ENCODE data around the gene S100A10. TPM values are rescaled to one million over a fixed set of nuclear protein-coding genes. Genes with fewer than 3 reads are reported as not detected.
A peak's percentile ranks its signal among the peaks of the same experiment; 100 is the strongest.

S100A10 gene
- total and polyA plus RNA-seq, 8 donors: 415 to 1,250 (median 549) TPM

DNA sequence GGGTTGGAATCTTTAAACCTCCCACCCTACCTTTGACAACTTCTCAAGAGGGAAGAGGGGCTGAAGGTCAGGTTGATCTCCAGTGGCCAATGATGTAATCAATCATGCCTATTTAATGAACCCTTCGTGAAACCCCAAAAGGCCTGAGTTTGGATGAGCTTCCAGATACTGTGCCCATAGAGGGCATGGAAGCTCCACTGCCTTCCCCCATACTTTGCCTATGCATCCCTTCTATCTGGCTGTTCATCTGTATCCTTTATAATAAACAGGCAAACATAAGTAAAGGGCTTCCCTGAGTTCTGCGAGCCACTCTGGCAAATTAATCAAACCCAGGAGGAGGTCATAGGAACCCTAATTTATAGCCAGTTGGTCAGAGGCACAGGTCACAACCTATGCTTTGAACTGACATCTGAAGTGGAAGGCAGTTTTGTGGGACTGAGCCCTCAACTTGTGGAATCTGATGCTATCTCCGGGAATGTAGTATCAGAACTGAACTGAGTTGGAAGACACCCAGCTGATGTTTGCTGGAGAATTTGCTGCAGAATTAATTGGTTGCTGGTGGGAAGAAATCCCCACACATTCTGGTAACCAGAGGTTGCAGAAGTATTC lies 24.8 kb downstream of the S100A10 start:
- peak overlapping the region in 1 of 2 donors; percentile 9 for H3K27ac ChIP-seq
- intact Hi-C loops (cut with DNase I): no loop called here

DNA sequence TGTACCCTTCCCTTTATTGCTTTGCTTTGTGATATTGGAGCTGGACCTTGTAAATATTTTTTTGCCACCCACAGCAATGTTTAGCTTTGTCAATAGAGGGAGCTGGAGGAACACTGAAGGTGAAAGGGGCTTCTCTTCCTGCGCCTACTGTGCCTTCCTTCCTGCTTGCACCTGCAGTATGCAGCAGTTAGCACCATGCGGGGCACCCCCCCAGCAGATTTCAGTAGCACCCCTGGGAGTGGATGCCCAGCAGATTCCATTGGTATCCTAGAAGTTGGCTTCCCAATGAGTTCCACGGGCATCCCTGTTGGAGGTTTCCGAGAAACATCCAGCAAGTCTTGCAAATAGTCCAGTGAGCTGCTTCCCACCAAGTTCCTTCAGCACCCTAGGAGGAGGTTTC lies 25.6 kb downstream of the S100A10 start:
- no peak overlapping the region for H3K4me3 ChIP-seq
- H3K27me3 ChIP-seq: no peaks in the 10 kb centered on the region
- no peaks in the 10 kb centered on the region for H3K9me3 ChIP-seq
- ATAC-seq (peak; percentile 86), DNase-seq (no peak)
- peaks cover 33 to 42% of the 10 kb centered on the region in 2 donors for H3K4me1 ChIP-seq
- no peaks in the 10 kb centered on the region for H3K36me3 ChIP-seq
- no peak overlapping the region for H3K27ac ChIP-seq
- intact Hi-C loops (cut with DNase I): no loop called here
- peak; percentile 43 to 75 for TF ChIP-seq CTCF (IDR thresholded peaks at IDR 0.05)

More for the DNA sequence above, 24.8 kb downstream of the S100A10 start:
- H3K36me3 ChIP-seq: no peaks in the 10 kb centered on the region
- no peaks in the 10 kb centered on the region for H3K9me3 ChIP-seq
- H3K4me1 ChIP-seq: peaks cover 36 to 51% of the 10 kb centered on the region in 2 donors
- H3K27me3 ChIP-seq: no peaks in the 10 kb centered on the region
- DNase-seq: no peak
- no peak overlapping the region for H3K4me3 ChIP-seq
- ATAC-seq: no peak
- TF ChIP-seq CTCF (IDR thresholded peaks at IDR 0.05): no peak

DNA sequence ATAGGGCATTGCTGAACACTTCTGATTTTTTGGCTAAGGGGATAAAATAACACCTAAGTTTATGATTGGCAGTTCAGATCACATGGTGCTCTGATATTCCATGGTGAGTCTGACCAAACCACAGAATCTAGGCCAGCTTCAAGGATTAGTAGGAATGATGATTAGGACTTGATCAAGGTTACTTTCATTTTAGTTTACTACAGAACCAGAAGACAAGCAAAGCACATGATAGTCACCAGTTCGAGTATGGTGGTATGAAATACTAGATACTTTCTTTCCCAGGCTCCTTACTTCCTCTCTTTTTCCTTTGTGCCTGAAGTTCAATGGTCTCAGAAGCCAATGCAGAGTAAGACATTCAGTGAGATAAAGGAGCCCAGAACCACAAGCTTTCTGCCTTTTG lies 26.6 kb downstream of the S100A10 start:
- no peak overlapping the region for H3K4me3 ChIP-seq
- H3K36me3 ChIP-seq: no peaks in the 10 kb centered on the region
- no peaks in the 10 kb centered on the region for H3K27me3 ChIP-seq
- no peaks in the 10 kb centered on the region for H3K9me3 ChIP-seq
- no peak overlapping the region for H3K27ac ChIP-seq
- DNase-seq: no peak
- ATAC-seq: no peak
- peaks cover 26 to 34% of the 10 kb centered on the region in 2 donors for H3K4me1 ChIP-seq
- TF ChIP-seq CTCF (IDR thresholded peaks at IDR 0.05): no peak
- intact Hi-C loops (cut with DNase I): no loop called here

GRCh38 chr1:151966061-151966460 lies 27.6 kb downstream of the S100A10 start:
- Histone ChIP-seq H3K4me3 (no peak overlapping the region), H3K36me3 (no peaks in the 10 kb centered on the region), H3K27me3 (no peaks in the 10 kb centered on the region), H3K4me1 (peaks cover 30 to 32% of the 10 kb centered on the region in 2 donors), H3K27ac (no peak overlapping the region), H3K9me3 (no peaks in the 10 kb centered on the region)
- TF ChIP-seq CTCF (IDR thresholded peaks at IDR 0.05): no peak
- DNase-seq: no peak
- intact Hi-C loops (cut with DNase I): no loop called here
- no peak for ATAC-seq

DNA sequence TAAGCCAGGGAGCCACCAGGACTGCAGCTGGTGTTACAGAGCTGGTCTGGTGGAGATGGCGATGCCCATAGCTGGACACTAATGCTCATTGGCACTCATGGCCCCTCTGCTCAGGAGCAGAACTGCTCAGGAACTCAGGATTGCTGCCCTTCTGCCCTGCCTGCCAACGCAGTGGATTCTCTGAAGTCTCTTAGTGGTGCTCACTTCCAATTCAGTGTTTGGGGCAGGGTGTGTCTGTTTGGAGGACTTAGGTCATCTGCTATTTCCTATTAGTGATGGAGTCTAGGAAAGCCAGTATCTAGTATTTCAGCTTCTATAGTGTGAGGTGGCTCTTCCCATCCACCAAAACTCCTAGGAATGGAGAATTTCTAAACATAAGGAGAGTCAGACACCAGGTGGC lies 29.1 kb downstream of the S100A10 start:
- no peaks in the 10 kb centered on the region for H3K36me3 ChIP-seq
- DNase-seq (no peak), ATAC-seq (no peak)
- H3K4me1 ChIP-seq: peaks cover 25 to 29% of the 10 kb centered on the region in 2 donors
- H3K27ac ChIP-seq: no peak overlapping the region
- intact Hi-C loops (cut with DNase I): no loop called here
- H3K27me3 ChIP-seq: no peaks in the 10 kb centered on the region
- H3K9me3 ChIP-seq: no peaks in the 10 kb centered on the region
- H3K4me3 ChIP-seq: no peak overlapping the region
- TF ChIP-seq CTCF (IDR thresholded peaks at IDR 0.05): no peak

Measured in left lung (tissue), 10 donors.